NCI-H2227 treated with DMSO at 0.1 percent for 48 hours (cell line): ENCODE data around the gene TPST1.
"Not testable (repeated sequence)": the region's sequence is repeated elsewhere in the genome, so short reads cannot be mapped to it uniquely, and the experiment has no call there.

Experiments used
- DNase-seq: peaks from one replicate; lab custom pipeline; 2025; lab: John Stamatoyannopoulos, UW

TPST1 gene

DNA sequence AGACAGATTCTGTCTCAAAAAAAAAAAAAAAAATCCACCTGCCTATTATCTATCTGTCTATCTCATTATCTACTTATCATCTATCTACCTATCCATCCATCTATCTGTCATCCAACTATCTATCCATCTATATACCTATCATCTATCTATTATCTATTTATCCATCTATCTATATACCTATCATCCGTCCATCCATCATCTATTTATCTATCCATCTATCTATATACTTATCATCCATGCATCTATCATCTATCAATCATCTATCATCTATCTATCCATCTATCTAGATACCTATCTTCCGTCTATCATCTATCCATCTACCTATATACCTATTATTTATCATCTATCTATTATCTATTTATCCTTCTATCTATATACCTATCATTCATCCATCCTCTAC, 16.5 kb upstream of the TPST1 start:
- no peak for DNase-seq

DNA sequence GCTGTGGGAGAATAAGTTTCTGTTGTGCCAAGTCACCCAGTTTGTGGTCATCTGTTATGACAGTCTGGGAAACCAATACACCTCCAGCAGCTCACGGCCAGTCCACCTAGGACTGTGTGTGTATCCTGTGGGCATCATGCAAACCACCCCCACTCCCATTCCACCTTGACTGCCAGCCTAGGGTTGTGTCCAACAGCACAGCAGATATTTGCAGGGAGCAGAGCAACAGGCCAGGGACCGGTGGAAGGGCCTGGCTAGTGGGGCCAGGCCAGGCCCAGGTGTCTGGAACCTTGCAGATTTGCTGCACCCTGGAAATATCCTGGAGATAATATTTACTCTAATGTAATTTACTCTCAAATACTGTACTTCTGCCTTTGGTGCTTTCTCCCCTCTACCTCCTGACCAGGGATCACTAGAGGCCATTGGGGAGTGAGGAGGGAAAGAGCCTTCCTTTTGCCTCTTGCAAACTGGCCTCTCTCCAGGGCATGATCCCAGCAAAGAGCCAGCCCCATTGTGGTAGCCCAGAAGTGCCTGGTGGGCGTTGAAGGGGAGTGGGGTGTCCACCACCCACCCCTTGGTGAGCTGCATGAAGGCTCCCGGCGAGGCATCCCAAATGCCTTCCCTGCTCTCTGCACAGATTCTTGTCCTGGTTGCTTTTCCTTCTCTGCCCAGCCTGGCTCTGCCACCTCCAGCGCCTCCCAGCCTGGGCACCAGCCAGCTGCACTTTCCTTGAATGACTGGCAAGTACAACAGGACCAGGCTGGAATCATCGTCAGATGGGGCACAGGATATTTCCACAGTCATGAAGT, 15.2 kb upstream of the TPST1 start:
- DNase-seq = no peak

- DNase-seq = no peak
Observed at GRCh38 chr7:66190504-66190857, 14.7 kb upstream of the TPST1 start.

DNA sequence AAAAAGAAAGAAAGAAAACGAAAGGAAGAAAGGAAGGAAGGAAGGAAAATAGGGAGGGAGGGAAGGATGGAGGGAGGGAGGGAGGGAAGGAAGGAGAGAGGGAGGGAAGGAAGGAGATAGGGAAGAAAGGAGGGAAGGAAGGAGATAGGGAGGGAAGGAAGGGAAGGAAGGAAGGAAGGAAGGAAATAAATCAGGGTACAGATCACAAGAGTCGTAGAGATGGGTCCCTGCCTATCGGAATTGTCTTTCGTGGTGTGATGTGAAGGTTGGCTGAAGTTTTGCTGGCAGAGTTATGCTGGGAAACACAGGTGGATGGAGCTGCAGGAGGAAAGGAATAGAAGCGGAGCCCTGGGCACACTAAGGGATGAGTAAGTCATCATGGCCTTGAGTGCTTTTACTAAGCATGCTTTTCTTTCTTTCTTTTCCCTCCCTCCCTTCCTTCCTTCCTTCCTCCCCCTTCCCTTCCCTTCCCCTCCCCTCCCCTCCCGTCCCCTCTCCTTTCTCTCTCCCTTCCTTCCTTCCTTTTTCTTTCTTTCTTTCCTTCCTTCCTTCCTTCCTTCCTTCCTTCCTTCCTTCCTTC, 11.9 kb upstream of the TPST1 start:
- DNase-seq = no peak

DNA sequence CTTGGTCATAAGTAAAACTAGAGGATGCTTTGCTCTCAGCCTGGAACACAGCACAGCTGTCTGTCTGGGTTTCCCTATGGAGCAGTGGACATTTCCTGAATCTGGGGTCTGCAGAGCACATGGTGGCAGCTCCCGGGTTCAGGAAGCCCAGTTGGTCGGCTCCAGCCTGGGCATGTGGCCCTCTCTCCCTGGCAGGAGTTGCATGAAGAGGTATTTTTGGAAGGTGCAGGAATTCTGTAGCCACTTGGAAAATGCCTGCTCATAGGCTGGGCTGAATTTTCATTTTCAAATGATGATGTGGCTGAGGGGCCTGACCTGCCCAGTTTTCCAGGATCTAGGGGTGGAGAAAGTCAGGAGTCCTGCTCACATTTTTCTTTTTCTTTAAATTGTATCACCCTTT, 6.7 kb upstream of the TPST1 start:
- no peak for DNase-seq

GRCh38 chr7:66198956-66199355, 6.2 kb upstream of the TPST1 start:
- no peak for DNase-seq

GRCh38 chr7:66202441-66202840, 2.7 kb upstream of the TPST1 start:
- no peak for DNase-seq

DNA sequence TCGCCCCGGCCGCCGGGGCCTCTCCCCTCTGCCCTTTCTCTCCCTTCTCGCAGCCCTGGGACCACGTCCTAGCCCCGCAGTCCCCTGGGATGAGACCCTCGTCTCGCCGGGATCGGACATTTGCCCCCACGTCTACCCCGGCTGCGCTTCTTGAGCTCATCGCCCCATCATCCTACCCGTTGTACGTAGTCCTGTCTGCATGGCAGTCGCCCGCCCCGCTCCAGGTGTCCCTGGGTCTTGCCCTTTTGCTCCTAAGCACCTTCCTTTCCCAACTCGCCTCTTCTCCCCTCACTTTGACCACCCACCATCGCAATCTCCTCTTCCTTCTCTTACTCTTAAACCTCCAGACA, 582 bp downstream of the TPST1 start:
- no peak for DNase-seq

DNA sequence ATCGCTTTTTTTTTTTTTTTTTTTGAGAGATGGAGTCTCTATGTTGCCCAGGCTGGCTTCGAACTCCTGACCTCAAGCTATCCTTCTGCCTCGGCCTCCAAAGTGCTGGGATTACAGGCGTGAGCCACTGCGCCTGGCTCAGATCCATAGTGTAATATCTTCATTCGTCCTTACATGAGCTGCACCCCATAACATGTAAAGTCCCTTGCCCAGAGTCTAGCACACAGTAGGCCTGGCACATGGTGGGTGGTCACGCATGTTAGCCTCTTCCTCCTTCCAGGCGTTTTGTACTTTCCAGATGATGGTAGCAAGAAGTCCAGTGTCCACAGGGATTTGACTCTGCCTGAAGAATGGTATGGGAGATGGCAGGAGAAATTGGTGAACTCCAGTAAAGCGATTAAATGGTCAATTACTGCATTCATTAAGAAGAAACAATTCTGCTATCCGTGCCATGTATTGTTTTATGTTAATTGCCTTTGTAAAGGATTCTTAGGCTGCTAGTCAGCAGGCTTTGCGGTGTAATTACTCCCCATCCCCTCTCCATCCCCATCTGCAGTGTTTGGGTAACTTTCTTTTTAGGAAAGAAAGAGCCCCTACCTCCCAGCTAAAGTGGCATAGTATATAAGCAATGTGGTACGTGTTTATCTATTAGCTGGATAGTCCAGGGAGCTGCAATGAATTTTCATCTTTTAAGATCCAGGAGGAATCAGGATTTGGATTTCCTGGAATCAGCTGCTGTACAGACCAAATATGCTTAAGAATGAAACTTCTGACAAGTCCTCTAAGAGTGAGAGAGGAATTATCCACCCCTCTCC, 1.2 kb downstream of the TPST1 start:
- DNase-seq = no peak

- no peak for DNase-seq
Observed at GRCh38 chr7:66206934-66207240, 1.8 kb downstream of the TPST1 start.

DNA sequence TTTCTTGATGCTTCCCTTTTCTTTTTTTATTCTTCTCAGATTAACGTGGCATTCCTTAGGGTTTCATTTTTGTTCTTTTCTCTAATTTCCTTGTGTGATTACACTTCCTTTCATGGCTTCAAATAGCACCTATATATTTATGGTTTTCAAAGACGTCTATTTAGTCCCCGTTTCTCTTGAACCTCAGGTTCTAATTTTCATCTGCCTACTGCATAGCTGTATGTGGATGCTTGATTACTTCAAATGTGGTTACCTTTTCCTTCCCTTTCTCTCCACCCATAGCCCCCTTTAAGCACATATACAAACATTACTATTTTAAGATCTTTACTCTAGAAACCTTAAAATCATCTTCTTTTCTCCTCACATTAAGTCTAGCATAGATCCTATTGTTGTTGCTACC, 2.4 kb downstream of the TPST1 start:
- no peak for DNase-seq

GRCh38 chr7:66211429-66211828, 6.3 kb downstream of the TPST1 start:
- DNase-seq = no peak

DNA sequence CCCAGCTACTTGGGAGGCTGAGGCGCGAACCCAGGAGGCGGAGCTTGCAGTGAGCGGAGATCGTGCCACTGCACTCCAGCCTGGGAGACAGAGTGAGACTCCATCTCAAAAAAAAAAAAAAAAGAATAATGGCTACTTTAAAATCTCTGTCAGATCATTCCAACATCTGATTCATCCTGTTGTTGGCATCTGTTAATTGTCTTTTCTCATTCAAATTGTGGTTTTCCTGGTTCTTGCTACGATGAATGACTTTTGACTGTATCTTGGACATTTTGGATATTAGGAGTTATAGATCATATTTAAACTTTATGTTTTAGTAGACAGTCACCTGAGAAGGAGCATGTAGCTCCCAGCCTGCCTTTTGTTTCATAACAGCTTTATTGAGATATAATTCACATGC, 8.5 kb downstream of the TPST1 start:
- no peak for DNase-seq

DNA sequence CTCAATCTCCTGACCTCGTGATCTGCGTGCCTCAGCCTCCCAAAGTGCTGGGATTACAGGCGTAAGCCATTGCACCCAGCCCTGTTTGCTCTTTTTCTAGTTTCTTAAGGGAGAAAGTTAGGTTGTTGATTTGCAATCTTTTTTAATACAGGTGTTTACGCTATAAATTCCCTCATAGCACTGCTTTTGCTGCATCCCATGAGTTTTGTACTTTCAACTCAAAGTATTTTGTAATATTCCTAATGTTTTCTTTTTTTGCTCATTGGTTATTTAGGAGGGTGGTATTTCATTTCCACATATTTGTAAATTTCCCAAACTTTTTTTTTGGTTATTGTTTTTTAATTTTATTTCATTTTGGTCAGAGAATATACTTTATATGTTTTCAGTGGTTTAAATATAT, 11.6 kb downstream of the TPST1 start:
- DNase-seq = no peak

DNA sequence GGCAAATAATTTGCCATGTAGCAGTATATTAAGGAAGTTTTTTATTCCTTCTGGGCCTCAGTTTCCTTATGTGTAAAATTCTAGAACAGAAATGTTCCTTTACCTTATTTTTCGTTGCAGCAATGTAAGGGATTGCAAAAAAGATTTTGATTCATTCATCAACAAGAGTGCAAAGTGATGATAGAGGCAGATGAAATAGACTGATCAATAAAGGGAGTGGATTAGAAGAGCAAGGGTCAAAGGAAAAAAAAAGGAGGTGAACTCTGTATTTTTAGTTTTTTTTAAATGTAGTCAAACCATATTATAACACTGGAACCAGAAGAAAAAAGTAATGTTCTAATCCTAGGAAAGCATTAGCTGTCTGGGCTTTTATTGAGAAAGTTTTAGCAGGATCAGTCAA, 14.7 kb downstream of the TPST1 start:
- DNase-seq = no peak

- no peak for DNase-seq
Observed at GRCh38 chr7:66221442-66221841, 16.3 kb downstream of the TPST1 start.

DNA sequence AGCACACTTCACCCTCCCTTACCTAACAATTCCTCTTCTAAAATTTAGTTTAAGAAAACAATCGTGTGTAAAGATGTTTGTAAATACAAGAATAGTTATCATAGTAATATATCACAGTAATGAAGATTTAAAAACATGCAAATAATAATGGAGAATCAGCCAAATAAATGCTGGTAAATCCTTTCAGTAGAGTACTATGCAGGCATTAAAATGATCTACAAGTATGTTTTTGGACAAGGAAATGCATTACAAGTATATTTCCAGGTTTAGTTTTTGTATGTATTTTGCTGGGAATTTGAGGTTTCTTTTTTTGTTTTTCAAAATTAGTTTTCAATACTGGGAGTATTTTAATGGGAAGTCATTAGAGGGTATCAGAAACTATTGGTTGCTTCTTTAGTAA, 22.7 kb downstream of the TPST1 start:
- no peak for DNase-seq

GRCh38 chr7:66231326-66232216, 26.4 kb downstream of the TPST1 start:
- not testable (repeated sequence) for DNase-seq

DNA sequence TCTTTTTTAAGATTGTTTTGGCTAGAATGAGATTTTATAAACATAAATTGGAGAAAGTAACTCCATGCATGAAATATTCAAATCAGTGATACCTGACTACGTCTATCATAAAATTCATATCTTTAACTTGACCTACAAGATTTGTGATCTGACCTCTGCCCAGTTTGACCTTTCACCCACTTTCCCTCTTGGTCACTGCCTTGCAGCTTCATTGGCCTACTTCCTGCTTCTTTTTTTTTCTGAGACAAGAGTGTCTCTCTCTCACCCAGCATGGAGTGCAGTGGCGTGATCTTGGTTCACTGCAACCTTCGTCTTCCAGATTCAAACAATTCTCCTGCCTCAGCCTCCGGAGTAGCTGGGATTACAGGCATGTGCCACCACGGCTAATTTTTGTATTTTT, 28.5 kb downstream of the TPST1 start:
- no peak for DNase-seq

DNA sequence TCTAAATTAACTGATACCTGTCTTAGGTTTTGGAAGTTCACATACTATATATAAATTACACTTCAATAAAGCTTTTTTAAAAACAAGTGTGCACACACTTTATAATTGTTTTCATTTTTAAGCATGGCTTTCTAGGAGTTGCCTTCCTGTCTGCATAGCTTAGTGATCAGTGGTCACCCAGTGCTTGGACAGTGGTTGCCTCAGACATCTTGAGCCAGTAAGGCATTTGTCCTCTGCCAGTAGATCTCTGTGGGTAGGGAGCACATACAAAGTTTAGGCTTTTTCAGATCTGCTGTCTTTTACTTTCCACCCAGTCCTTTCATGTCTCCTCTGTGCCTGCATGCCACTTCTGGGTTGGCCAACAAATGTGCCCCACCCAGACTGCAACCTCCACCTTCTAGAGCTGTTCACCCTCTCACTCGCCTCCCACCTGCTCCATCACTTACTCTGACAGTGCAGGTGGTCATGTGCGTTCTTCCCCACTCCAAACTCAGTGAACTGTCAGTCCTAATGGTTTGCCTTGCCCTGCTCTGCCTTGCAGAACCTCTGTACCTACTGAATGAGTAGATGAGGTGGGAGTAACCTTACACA, 31.7 kb downstream of the TPST1 start:
- no peak for DNase-seq

DNA sequence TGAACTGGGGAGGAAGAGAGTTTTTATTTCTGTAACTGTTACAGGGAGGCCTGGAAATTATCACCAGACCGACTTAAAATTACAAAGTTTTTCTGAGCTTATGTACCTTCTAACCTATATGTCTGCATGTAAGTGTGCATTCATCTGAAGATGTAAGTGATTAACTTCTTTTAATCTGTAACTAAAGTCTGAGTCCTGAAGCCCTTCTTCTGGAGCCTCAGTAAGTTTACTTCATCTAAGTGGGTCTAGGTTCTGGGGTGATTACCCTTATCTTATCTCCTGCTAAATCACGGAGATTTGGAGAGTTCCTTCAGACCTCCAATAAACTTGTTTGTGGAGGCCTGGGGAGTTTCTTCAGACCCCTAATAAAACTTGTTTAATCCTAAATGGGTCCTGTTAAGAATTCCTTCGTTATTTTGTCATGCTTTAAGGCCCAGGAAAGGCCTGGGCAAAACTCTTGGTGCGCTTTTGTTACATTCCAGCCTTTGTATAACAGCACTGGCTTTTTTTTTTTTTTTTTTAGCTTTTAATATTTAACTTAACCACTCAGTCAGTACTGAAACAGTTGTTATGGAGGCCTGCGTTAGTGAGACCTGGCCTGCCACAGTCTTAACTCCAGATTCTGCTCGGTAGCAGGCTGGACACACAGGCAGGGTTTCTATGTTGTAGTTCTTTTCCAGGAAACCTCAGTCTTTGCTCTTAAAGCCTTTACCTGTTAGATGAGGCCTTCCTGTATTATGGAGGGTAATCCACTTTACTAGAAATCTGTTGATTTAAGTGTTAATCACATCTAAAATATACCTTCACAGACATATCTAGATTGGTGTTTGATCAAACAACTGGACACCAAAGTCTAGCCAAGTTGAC, 33.0 kb downstream of the TPST1 start:
- DNase-seq = no peak
